Right forelimb (tissue), 1 donor: ENCODE data around the gene NT5DC4.

Experiments used
- DNase-seq: peaks from one replicate; pipeline ENCODE4 v3.0.0-alpha.2; 2018

Gene NT5DC4

DNA sequence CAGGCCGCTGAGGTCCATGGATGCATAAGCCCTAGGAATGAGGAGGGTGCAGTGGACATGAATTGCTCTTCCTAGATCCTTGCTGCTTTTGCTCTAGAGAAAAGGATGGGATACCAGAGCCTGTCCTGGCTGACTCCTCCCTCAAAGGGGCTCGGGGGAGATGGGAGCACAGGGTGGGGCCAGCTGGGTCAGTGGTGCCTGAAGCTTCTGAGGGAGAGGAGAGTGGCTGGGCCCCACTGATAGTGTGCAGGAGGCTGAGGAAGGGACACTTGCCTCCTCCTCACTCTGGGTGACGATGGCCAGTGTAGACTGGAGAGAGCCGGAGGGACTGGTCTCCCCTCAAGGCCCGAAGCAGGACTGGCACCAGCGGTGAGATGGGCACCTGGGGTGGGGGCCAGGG lies at the start of gene NT5DC4:
TSS of gene NT5DC4 (plus strand) at position 236 of the 400 bp plus-strand sequence. CDS start at position 296, 60 bp downstream.
- no peak for DNase-seq

DNA sequence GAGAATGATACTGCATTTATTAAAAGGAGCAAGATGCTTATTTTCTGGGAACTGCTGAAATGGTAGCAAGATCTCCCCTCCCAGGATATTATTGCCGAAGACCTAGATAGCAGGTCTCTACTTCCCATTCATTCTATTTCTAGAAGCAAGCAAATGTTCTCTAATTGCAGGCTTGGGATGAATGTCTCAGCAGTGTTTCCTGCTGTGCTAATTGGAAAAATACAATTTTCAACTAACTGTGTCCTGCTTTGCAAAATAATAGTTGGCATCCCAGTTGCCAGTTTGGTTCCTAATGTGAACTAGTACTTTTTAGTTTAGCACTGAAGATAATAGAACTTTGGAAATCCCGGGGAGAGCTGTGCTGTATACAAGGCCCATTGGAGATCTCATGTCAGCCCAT lies 49.0 kb upstream of the NT5DC4 start:
- DNase-seq: no peak

DNA sequence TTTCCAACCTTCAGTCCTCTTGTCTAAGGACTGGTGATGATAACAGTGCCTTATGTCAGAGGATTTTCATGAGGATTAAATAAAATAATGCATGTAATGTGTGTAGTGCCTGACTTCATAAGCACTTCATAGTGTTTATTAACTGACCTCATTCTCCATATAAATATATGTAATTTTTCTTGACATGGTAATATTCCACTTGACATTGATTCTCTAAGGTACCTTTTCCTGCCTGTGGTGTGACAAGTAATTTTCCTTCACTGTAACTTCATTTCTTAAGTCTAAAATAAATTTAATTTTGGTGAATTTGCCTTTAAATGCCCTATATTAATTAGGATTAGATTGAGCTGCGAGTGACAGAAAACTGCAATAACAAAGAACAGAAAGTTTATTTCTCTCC lies 47.8 kb upstream of the NT5DC4 start:
- no peak for DNase-seq

DNA sequence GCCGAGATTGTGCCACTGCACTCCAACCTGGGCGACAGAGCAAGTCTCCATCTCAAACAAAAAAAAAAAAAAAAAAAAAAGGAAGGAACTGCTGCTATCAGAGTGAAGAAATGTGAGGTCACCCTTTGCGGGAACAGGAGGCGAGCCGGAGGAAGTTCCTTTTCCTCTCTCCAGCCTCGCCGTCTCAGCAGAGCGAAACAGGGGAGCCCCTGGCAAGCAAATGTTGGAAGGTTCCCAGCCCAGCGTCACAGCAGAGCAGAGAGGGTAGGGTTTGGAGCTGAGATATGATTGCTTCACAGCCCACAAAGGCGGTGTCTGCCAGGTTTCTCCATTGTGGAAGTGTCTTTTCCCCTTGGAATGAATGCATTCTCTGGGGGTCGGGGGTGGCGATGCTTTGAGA lies 46.6 kb upstream of the NT5DC4 start:
- no peak for DNase-seq

DNA sequence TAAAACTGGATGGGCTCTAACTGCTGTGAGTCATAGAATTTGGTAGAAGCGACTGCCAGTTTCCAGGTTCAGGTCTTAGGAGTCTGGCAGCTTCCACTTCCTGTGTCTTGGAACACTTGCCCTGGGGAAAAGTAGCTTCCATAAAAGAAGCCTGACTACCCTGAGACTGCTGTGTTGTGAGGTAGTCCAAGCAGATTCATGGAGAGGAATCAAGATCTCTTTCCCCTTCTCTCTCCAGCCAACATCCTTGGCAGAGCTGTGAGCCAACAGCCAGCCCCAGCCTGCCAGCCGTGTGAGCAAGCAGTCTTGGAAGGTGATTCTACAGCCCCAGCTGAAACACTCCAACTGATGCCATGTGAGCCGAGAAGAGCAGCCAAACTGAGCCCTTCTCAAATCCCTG lies 41.3 kb upstream of the NT5DC4 start:
- DNase-seq: no peak

DNA sequence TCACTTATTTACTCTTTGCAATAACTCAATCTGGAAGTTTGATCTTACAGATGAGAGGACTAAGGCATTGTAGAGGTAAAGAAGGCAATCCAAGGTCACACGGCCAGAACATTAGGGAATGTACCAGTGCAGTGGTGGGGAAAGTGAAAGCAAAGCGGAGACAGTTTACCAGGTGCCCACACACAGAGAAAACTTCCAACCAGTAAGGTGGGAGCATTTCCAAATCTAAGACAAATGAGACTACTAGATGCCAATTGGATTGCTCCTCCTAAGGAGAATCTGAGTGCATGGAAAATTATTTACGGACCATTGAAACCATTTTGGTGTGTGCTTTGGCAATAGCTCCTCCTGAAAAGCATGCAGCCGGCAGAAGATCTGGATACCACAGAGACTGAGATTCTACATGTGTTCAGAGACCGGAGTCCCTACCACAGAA lies 40.1 kb upstream of the NT5DC4 start:
- no peak for DNase-seq

DNA sequence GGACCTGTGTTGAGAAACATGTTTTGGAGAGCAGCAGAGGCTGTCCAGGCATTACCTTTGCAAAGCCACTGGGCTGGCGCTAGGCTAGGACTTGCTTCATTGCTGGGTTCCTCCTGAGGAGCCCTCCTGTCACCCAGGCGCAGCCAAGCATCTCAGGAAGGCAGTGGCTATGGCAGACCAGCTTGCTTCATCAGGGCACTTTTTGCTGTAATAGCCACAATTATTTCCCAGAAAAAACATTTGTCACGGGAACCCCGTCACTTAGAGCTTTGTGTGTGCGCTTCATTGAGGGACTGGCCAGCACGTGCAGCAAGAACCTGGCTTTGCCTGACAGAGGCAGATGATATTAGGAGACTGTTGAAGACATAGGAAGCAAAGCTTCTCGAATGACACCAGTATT lies 38.7 kb upstream of the NT5DC4 start:
- no peak for DNase-seq

DNA sequence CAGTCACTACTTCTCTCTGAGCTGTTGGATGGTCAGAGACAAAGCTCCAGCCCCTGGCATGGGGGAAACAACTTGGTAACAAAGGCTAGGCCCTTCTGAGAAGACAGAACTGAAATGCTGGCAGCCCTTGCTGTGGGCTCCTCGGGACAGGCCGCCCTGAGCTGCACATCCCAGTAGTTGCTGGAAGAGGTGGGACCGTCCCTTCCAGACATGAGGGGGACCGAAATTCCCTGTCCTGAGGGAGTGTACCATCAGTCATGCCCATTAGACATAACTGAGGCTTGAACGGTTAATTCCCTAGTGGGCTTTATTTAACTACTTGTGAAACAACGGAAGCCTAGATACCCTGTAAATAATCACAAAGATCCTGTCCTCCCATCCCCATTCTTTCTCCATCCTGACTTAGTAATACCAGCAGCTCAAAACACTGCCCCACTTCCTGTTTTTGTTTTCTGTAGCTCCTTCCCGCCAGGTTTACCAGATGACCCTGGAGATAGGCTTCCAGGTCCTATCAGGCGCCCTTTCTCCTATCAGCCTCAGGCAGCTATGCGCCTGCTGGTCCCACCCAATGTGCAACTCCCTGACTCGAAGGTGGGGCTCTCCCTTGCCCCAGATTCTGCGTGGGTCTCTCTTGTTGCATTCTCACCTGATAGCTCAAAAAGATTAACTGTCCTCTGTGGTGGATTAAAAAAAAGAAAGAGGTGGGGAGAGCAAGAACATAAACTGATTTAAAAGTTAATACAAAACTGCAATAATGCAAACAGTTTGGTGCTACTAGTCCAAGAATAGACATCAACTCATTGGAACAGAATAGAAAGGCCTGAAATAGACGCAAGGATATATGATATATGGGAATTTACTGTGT lies 37.0 kb upstream of the NT5DC4 start:
- DNase-seq: no peak

DNA sequence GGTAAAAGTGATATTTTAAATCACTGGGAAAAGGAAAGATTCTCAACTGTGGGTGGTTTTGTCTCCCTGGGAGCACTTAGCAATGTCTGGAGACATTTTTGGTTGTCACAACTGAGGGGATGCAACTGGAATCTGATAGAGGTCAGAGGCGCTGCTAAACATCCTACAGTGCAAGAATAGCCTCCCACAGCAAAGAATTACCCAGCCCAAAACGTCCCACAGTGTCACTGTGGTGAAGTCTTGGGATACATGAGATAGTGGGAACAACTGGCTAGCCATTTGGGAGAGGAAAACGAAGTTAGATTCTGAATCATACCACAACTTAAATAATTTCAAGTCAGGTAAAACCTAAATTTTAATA lies 36.4 kb upstream of the NT5DC4 start:
- DNase-seq: no peak

DNA sequence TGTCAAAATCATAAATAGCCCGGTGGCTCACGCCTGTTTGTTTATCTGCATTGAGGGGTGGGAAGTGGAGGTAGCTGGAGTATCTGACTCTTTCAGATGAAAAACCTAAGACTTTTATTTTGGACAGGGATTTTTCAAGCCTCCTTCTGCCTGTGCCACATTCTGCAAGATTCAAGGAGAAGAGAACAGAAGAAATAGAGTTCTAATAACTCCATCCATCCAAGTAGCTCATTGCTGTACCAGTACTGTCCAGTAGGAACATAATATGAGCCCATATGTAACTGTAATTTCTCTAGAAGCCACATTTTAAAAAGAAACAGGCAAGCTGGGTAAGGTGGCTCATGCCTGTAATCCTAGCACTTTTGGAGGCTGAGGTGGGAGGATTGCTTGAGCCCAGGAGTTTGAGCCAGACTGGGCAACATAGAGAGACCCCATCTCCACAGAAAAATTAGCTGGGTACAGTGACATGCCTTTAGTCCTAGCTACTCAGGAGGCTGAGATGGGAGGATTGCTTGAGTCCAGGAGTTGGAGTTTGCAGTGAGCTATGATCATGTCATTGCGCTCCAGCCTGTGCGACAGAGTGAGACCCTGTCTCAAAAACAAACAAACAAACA lies 35.4 kb upstream of the NT5DC4 start:
- DNase-seq: no peak

DNA sequence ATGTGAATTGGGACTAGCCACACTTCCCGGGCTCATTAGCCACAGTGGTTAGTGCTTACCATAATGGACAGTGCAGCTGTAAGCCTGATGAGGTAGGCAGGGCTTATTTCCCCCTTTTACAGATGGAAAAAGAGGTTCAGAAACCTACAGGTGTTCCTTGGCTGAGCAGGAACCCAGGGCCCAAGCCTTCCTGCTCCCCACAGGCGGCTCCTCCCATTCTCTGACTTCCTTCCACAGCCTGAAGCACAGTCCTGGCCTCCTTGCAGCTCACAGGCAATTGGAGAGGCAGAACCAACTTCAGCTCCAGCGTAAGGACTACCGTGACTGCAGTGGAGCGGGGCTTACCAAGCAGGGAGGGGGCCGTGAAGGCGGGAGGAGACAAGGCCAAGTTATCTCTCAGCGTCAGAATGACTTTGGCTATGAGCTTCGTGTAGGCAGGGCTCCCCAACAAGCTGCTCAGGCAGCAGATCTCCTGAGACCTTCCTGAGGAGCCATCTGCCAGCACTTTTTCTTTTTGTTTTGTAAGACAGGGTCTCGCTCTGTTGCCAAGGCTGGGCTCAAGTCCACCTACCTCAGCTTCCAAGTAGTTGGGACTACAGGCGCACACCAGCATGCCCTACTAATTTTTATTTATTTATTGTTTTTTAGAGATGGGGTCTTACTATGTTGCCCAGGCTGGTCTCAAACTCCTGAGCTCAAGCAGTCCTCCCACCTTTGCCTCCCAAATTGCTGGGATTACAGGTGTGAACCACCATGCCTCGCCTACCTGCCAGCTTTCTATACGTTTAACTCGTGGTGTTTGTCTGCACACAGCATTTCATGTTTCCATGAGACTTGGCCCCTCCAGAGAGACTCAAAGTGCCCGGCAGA lies 34.2 kb upstream of the NT5DC4 start:
- DNase-seq: no peak

DNA sequence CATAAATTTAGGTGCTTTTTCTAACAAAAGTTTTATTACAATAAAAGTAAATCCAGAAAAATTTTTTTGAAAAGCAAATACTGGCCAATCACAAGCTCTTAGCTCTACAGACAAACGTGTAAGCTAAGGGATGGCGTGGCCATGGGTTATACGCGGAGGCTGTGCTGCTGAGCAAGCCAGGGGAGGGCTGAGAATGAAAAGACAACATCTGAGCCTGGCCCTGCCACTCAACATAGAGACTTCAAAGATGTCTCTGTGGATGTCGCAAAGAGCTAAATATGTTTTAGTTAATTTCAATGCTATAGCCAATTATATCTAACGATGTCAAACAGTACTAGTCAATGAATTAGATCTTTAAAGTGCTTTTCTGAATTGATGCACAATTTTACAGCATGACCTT lies 33.3 kb upstream of the NT5DC4 start:
- DNase-seq: no peak

DNA sequence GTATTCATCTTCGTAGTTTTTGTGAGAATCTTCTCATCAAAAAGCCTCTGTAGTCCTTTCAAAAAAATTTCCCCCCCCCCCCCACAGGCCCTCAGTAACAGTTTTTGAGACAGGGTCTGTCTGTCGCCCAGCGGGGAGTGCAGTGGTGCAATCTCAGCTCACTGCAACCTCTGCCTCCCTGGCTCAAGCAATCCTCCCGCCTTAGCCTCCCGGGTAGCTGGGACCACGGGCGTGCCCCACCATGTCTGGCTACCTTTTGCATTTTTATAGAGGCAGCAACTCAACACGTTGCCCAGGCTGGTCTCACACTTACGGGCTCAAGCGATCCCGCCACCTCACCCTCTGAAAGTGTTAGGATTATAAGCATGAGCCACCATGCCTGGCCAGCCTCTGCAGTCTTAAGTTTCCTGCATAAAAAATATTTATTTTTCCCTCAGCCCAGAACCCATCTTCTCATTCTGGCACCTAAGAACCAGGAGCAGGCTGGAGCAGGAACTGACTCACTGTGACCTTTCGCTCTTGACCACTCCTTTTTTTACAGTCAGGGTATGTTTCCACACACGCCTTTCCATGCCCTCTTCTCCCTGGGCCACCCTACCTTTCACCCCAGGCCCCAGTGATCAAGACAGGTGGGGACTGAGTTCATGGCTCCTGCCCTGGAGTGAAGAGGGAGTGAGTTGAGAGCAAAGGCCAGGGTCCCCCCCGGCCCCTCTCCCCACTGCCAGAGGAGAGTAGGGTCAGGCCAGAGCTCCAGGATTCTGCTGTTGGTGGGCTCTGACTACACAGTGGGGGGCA lies 32.5 kb upstream of the NT5DC4 start:
- no peak for DNase-seq

DNA sequence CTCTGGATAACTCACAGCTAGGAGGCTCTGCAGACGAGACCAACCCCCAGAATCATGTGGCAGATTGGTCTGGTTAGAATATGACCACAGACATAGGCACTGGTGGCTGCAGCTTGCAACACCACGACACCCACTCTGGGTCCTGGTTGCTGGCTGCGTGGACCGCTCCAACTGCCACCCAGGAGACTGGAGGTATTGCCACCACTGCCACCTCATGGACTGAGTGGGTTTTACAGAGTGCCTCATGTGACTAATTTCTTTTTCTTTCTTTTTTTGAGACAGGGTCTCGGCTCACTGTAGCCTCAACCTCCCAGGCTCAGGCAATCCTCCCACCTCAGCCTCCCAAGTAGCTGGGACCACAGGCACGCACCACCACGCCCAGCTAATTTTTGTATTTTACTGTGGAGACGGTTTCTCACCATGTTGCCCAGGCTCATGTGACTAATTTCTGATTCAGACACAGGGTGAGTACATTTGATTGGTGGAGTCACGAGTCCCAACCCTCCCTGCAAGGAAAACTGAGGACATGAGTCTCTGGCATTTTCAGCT lies 29.9 kb upstream of the NT5DC4 start:
- no peak for DNase-seq

DNA sequence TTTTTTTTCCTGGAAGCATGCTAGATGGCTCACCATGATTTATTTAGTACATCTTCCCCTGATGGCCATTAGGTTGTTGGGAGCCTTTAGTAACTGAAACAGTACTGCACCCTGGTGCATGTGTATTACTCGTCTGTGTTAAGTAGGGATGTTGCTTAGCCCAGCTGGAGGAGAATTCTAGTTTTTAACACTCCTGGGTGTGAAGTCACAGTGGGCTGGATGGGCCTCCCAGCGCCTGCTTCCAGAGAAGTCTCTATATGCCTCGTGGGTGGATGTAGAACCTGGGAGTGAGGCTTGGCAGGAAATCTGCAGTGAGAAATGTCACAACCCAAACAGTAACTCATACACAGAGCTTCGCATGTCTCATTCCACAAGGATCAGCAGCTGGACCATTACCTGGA lies 28.9 kb upstream of the NT5DC4 start:
- DNase-seq: no peak

DNA sequence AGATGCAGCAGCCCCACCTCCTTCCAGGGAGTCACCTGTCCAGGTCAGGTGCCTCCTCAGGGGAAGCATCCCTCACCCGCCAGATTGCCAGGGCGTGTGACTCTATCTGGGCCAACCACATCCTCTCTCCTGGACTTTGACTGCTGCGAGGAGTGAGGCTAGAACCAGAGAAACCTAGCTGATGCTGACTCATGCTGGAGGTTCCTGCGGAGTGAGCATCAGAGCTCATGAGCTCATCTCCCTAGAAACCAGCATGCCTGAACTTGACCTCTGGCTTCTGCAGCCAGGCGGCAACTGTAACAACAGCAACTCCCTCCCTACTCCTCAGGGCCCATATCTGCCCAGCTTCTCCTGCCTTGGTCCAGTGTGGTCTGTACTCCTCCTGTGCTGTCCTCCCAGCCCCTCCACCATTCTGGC lies 28.3 kb upstream of the NT5DC4 start:
- DNase-seq: no peak

DNA sequence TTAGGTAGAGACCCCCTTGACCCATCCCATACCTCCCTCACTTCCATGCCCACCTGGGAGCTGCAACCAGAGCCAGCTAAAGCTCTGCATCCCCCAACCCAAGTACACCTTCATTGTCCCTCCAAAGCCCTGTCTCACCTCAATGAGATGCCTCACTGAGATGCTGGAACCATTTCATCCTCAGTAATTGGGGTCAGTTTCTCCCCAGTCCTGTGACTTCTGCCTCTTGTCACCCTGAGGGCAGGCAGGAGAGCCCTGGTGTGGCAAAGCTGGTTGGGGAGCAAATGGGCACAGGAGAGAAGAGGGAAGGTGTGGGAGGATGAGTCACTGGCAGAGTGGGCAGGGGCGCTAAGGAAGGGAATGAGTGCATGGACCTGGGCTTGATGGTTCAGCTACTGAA lies 27.9 kb upstream of the NT5DC4 start:
- no peak for DNase-seq

DNA sequence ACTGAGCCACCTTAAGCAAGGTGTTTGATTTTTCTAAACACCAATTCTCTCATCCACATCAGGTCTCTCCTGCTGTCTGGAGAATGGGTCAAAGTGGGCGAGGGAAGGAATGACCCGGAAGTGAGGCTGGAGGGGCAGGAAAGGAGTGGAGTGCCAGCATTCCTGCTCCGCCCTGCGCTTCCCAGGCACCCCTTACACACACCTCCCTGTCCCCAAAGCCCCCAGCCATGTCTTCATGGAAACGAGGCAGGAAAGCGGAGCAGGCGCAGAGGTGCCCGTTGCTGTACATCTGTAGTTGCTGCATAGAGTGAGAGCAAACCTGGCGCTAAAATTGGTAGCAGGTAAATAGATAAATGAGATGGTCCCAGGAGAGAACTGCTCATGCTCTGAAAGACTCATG lies 27.2 kb upstream of the NT5DC4 start:
- DNase-seq: no peak

DNA sequence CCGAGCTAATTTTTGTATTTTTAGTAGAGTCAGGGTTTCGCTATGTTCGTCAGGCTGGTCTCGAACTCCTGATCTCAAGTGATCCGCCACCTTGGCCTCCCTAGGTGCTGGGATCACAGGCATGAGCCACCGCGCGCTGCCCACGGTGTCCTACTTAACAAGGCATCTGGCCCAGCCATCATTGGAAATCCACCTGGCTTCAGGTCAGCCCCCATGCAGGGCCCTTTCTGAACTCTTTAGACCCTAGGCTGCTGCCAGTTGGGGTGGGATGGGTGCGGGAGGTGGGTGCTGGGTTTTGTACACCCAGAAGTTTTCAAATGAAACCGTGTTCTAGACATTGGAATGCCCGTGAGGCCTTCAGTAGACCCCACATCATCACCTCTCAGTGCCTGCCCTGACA lies 26.6 kb upstream of the NT5DC4 start:
- DNase-seq: no peak

DNA sequence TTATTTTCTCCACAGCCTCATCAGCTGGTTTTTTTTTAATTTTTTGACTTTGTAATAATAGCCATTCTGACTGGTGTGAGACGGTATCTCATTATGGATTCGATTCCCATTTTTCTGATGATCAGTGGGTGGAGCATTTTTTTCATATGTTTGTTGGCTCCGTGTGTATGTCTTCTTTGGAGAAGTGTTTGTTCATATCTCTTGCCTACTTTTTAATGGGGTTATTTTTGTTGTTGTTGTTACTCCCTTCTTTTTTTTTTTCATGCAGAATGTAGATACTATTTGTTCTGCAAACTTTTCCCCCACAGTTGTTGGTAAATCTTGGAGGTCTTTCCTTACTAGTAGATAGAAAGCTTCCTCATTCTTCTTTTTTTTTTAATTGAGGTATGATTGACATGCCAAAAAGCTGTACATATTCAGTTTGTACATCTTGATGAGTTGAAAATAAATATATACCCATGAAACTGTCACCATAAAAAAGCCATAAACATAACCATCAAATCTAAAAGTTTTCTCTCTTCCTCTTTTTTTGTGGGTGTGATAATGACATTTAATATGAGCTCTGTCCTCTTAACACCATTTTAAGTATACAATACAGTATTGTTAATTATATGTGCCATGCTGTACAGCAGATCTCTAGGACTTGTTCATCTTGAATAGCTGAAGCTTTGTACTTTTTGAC lies 21.8 kb upstream of the NT5DC4 start:
- no peak for DNase-seq

DNA sequence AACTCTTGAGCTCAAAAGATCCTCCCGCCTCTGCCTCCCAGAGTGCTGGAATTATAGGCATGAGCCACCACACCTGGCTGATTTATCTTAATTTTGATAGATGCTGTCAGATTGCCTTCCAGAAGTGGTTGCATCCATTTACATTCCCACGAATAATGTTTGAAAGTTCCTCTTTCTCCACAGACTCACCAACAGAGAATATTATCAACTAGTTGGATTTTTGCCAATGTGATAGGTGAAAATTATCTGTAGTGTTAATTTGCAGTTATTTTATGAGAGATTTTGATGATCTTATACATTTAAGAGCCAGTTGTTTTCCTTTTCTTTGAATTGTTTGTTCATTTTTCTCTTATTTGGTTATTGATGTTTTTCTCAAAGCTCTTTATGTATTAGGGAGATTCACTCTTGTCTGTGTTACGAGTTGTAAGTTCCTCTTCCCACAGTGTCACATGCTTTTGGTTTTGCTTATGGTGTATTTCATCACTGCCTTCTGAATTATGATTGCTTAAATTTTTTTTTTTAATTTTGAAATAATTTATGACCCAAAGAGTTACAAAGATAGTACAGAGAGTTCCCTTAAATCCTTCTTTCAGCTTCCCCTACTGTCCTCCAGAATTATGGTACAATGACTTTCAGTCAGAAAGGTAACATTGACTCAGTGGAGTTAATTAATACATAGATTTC lies 20.7 kb upstream of the NT5DC4 start:
- no peak for DNase-seq
